K562 (cell line): Measurements from ENCODE around the gene GOLPH3L. TPM values are rescaled to one million over a fixed set of nuclear protein-coding genes. Genes with fewer than 3 reads are reported as not detected.

Experiments
- CBFA2T2 ChIP-seq: fragments of 450-650 bp; conservative IDR thresholded peaks from 2 replicates; pipeline ENCODE4 v1.6.1; 2017; ENCODE audit warnings: mild to moderate bottlenecking
- GTF3C2 ChIP-seq: IDR thresholded peaks from 3 replicates; pipeline ENCODE4 v1.6.1; 2011; ENCODE audit warnings: borderline replicate concordance, mild to moderate bottlenecking, moderate library complexity; ENCODE audit not compliant: insufficient read length; ENCODE audit errors: extremely low read depth
- KLF16 ChIP-seq: IDR thresholded peaks from 2 replicates; pipeline ENCODE4 v1.6.1; 2016; ENCODE audit warnings: antibody characterized with exemption
- MTA3 ChIP-seq: fragments of 450-650 bp; formaldehyde crosslinking; IDR thresholded peaks from 2 replicates; pipeline ENCODE4 v1.6.1; 2017; ENCODE audit warnings: mild to moderate bottlenecking, borderline replicate concordance
- NCOA4 ChIP-seq: fragments of 450-650 bp; IDR thresholded peaks from 2 replicates; pipeline ENCODE4 v1.6.1; 2018; ENCODE audit warnings: mild to moderate bottlenecking; ENCODE audit not compliant: partially characterized antibody
- NR0B1 ChIP-seq: fragments of 450-650 bp; IDR thresholded peaks from one replicate; pipeline ENCODE4 v1.6.1; 2018; ENCODE audit warnings: mild to moderate bottlenecking, moderate library complexity; ENCODE audit not compliant: partially characterized antibody
- POLR2H ChIP-seq: IDR thresholded peaks from 2 replicates; pipeline ENCODE4 v1.6.1; 2016; ENCODE audit warnings: missing genetic modification characterization, low read depth, mild to moderate bottlenecking, control low read depth, missing compliant biosample characterization, moderate library complexity
- RNF219 ChIP-seq: fragments of 250-450 bp; sonication (Bioruptor Pico); IDR thresholded peaks from 2 replicates; pipeline ENCODE4 v1.5.0; 2022; ENCODE audit warnings: mild to moderate bottlenecking
- TFAM ChIP-seq: fragments of 250-450 bp; sonication (Bioruptor Pico); conservative IDR thresholded peaks from 2 replicates; pipeline ENCODE4 v1.5.0; 2021; ENCODE audit warnings: mild to moderate bottlenecking, moderate library complexity
- ZNF133 ChIP-seq: fragments of 250-450 bp; sonication (Bioruptor Pico); IDR thresholded peaks from 2 replicates; pipeline ENCODE4 v1.4.0; 2020; ENCODE audit warnings: mild to moderate bottlenecking
- ZNF407 ChIP-seq: fragments of 450-650 bp; IDR thresholded peaks from 2 replicates; pipeline ENCODE4 v1.6.1; 2016; ENCODE audit warnings: low read depth
- polyA plus RNA-seq, 8 experiments: library from polyadenylated mRNA; depleted of rRNA in 4 of 8; stranded (reverse) in 5 of 8; unstranded in 3 of 8; fragments of >200 nt; fragmentation: Nextera tagmentation in 2 of 8; fragmentation: Illumina TruSeq in 1 of 8; extraction: Ambion mirVana in 2 of 8; extraction: Trizol in 1 of 8; gene quantifications; 2 replicates each; pipeline versions ENCODE4 v1.2.1 to v1.2.3, GENCODE V29; 2011 to 2014; ENCODE audit warnings: inconsistent platforms in 1 of 8, missing spikeins in 1 of 8
- total RNA-seq, 7 experiments: library from RNA; depleted of rRNA in 6 of 7; stranded (reverse); fragments of >200 nt in 6 of 7; fragmentation: Illumina TruSeq in 2 of 7; extraction: Trizol in 2 of 7; gene quantifications; 2 replicates each; pipeline versions ENCODE4 v1.2.1 to v1.2.3, GENCODE V29; 2011 to 2021; ENCODE audit warnings: low replicate concordance in 1 of 7

GOLPH3L gene
- total and polyA plus RNA-seq, 9 of the 15 experiments (the other 6 are each of a cell fraction or from before 2014, with no cell fraction given): 8.1 to 42.1 (median 21.6) TPM

- TF ChIP-seq ZNF407 (no peak), GTF3C2 (no peak), NCOA4 (no peak), KLF16 (no peak), NR0B1 (no peak), CBFA2T2 (no peak), TFAM (no peak), MTA3 (no peak), POLR2H (tag) (no peak), ZNF133 (CRISPR knock-in tag) (no peak), RNF219 (no peak)
Measured at GRCh38 chr1:150661156-150661555, 35.8 kb downstream of the GOLPH3L start (continued).
